Fibroblast of pulmonary artery (primary cell): ENCODE measurements around the gene PCSK5.

Source experiments
- DNase-seq: peaks from one replicate; pipeline ENCODE4 v3.0.0-alpha.2; 2010; ENCODE audit warnings: low read depth
- H3K4me3 ChIP-seq: replicated peaks from 2 replicates; pipeline ENCODE4 v1.5.1; 2011; ENCODE audit warnings: low read depth, mild to moderate bottlenecking, control low read depth, low read length, moderate library complexity
- CTCF ChIP-seq: IDR thresholded peaks from 2 replicates; pipeline ENCODE4 v1.5.1; 2011; ENCODE audit warnings: mild to moderate bottlenecking, control low read depth, low read length, inconsistent platforms; ENCODE audit errors: missing control alignments

Gene PCSK5

GRCh38 chr9:76373784-76374474, 483.5 kb downstream of the PCSK5 start:
- no peak for DNase-seq
- no peak overlapping the region for H3K4me3 ChIP-seq
- TF ChIP-seq CTCF, result no peak

- peak; percentile 92 for DNase-seq
- TF ChIP-seq CTCF, result no peak
- no peak overlapping the region for H3K4me3 ChIP-seq
Observed at GRCh38 chr9:76374783-76375559, 484.5 kb downstream of the PCSK5 start.

- no peak for TF ChIP-seq CTCF
- no peak for DNase-seq
Observed at GRCh38 chr9:76377791-76378190, 487.3 kb downstream of the PCSK5 start.

DNA sequence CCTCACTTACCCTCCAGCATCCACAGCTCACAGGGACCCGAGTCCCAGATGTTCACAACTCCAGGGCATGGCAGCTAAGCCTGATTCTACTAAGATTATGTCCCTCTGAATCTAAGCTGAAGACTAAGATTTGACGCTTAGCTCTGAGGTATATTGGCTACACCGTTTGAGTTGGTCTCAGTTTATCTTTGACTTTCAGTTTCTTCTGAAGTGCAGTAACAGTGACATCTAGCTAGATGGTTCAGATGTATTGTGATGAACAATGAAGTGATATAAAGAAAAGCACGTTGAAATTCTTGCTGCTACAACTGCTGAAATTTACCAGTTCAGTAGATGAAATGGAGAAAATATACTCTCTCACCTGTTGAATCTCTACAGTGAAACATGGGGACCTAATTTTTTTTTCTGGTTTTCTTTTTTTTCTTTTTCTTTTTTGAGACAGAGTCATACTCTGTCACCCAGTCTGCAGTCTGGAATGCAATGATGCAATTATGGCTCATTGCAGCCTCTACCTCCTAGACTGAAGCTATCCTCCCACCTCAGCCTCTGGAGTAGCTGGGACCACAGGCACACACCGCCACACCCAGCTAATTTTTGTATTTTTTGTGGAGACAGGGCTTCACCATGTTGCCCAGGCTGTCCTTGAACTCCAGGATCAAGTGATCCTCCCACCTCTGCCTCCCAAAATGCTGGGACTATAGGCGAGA, 488.0 kb downstream of the PCSK5 start:
- DNase-seq, result no peak
- no peak overlapping the region for H3K4me3 ChIP-seq
- TF ChIP-seq CTCF, result no peak

More at GRCh38 chr9:76377791-76378190, 487.3 kb downstream of the PCSK5 start:
- no peak overlapping the region for H3K4me3 ChIP-seq

GRCh38 chr9:76379494-76379893, 489.0 kb downstream of the PCSK5 start:
- no peak for DNase-seq

GRCh38 chr9:76390656-76391055, 500.2 kb downstream of the PCSK5 start:
- no peak overlapping the region for H3K4me3 ChIP-seq
- DNase-seq, result no peak
- no peak for TF ChIP-seq CTCF

More at GRCh38 chr9:76379494-76379893, 489.0 kb downstream of the PCSK5 start:
- H3K4me3 ChIP-seq, result no peak overlapping the region
- TF ChIP-seq CTCF, result no peak
